GM19099 (cell line): ENCODE data around the gene ZNF70.

Experiments
- POLR2A ChIP-seq: IDR thresholded peaks from 3 replicates; pipeline ENCODE4 v1.6.1; 2011; ENCODE audit warnings: low read depth; ENCODE audit not compliant: insufficient read length; ENCODE audit errors: extremely low read depth

The ZNF70 gene

GRCh38 chr22:23700706-23701105 is 50.2 kb downstream of the ZNF70 start:
- TF ChIP-seq POLR2A: no peak

- no peak for TF ChIP-seq POLR2A
Measured at GRCh38 chr22:23698673-23699235, 52.2 kb downstream of the ZNF70 start.

GRCh38 chr22:23698094-23698493 is 52.8 kb downstream of the ZNF70 start:
- no peak for TF ChIP-seq POLR2A

GRCh38 chr22:23697031-23697970 is 53.6 kb downstream of the ZNF70 start:
- no peak for TF ChIP-seq POLR2A

- peak; percentile 17 for TF ChIP-seq POLR2A
Measured at GRCh38 chr22:23696326-23696851, 54.5 kb downstream of the ZNF70 start.

- no peak for TF ChIP-seq POLR2A
Measured at GRCh38 chr22:23695571-23696325, 55.2 kb downstream of the ZNF70 start.

- no peak for TF ChIP-seq POLR2A
Measured at GRCh38 chr22:23695141-23695540, 55.8 kb downstream of the ZNF70 start.

GRCh38 chr22:23693979-23694680 is 56.8 kb downstream of the ZNF70 start:
- no peak for TF ChIP-seq POLR2A

- no peak for TF ChIP-seq POLR2A
Measured at GRCh38 chr22:23692598-23693291, 58.2 kb downstream of the ZNF70 start.

- TF ChIP-seq POLR2A: no peak
Measured at GRCh38 chr22:23691748-23692423, 59.0 kb downstream of the ZNF70 start.

GRCh38 chr22:23690713-23691112 is 60.2 kb downstream of the ZNF70 start, which contains the start of gene RGL4:
Gene RGL4 (plus strand): TSS chr22:23691013. CDS start chr22:23692031, 1,018 bp downstream.
- no peak for TF ChIP-seq POLR2A

GRCh38 chr22:23689414-23689813 is 61.5 kb downstream of the ZNF70 start:
- TF ChIP-seq POLR2A: no peak
